GM12891 (cell line): ENCODE results near the gene RASGRF2.

Experiments
- POLR2A ChIP-seq: IDR thresholded peaks from 2 replicates; pipeline ENCODE4 v1.6.1; 2011; ENCODE audit warnings: low read depth, low read length, control low read depth
- POLR2AphosphoS5 ChIP-seq: IDR thresholded peaks from 2 replicates; pipeline ENCODE4 v1.6.1; 2011; ENCODE audit warnings: low read depth, low read length, control low read depth
- TAF1 ChIP-seq: IDR thresholded peaks from 2 replicates; pipeline ENCODE4 v1.6.1; 2011; ENCODE audit warnings: low read depth, low read length, control low read depth

GRCh38 chr5:81021951-81022687 is 62.0 kb downstream of the RASGRF2 start:
- no peak for TF ChIP-seq POLR2AphosphoS5
- no peak for TF ChIP-seq POLR2A
- no peak for TF ChIP-seq TAF1
